22Rv1 (cell line): ENCODE results near the gene PIK3R4.

Experiments used
- CTCF ChIP-seq: fragments of 450-650 bp; IDR thresholded peaks from 2 replicates; pipeline ENCODE4 v1.5.1; 2017; ENCODE audit warnings: mild to moderate bottlenecking
- ZFX ChIP-seq: fragments of 450-650 bp; IDR thresholded peaks from 2 replicates; pipeline ENCODE4 v1.6.1; 2017; ENCODE audit warnings: antibody characterized with exemption, borderline replicate concordance

GRCh38 chr3:130692455-130692854, 54.2 kb downstream of the PIK3R4 start:
- TF ChIP-seq CTCF (no peak), ZFX (no peak)
